Neural cell (in vitro differentiated cells): ENCODE data around the gene MRPL14. TPM values are rescaled to one million over a fixed set of nuclear protein-coding genes. Genes with fewer than 3 reads are reported as not detected.

Source experiments
- H2AFZ ChIP-seq: fragments of 200-600, 300-800 bp; sonication (generic), shearing (Covaris generic); 2 replicates; pipeline ENCODE4 v1.6.0; 2014; ENCODE audit warnings: low read depth, mild to moderate bottlenecking, antibody characterized with exemption, low read length, moderate library complexity
- H3F3A ChIP-seq: fragments of 200-600 bp; shearing (Covaris generic); 2 replicates; pipeline ENCODE4 v1.6.1; 2016; ENCODE audit warnings: mild to moderate bottlenecking, moderate library complexity, mixed read lengths, antibody characterized with exemption, low read length; ENCODE audit not compliant: insufficient read depth, poor library complexity, severe bottlenecking
- H3K27ac ChIP-seq: fragments of 200-600, 300-800 bp; sonication (generic), shearing (Covaris generic); 2 replicates; pipeline ENCODE4 v1.5.1; 2014; ENCODE audit warnings: mild to moderate bottlenecking, low read length, moderate library complexity
- H3K27me3 ChIP-seq: fragments of 300-800, 200-600 bp; sonication (generic), shearing (Covaris generic); 2 replicates; pipeline ENCODE4 v1.6.0; 2014; ENCODE audit warnings: mild to moderate bottlenecking, low read depth, low read length, moderate library complexity; ENCODE audit not compliant: insufficient read depth
- H3K36me3 ChIP-seq: fragments of 300-800, 200-600 bp; sonication (generic), shearing (Covaris generic); 2 replicates; pipeline ENCODE4 v1.5.1; 2014; ENCODE audit warnings: mild to moderate bottlenecking, antibody characterized with exemption, low read length, moderate library complexity; ENCODE audit not compliant: insufficient read depth
- H3K4me2 ChIP-seq: fragments of 300-800, 200-600 bp; sonication (generic), shearing (Covaris generic); 2 replicates; pipeline ENCODE4 v1.6.0; 2014; ENCODE audit warnings: mild to moderate bottlenecking, low read length
- H3K4me3 ChIP-seq: fragments of 300-800, 200-600 bp; sonication (generic), shearing (Covaris generic); 2 replicates; pipeline ENCODE4 v1.5.1; 2014; ENCODE audit warnings: mild to moderate bottlenecking, low read length, moderate library complexity
- H3K79me2 ChIP-seq: fragments of 200-600 bp; shearing (Covaris generic); replicated peaks from 2 replicates; pipeline ENCODE4 v1.6.0; 2014; ENCODE audit warnings: mild to moderate bottlenecking, low read length, moderate library complexity; ENCODE audit not compliant: insufficient read depth
- H3K9ac ChIP-seq: fragments of 300-800, 200-600 bp; sonication (generic), shearing (Covaris generic); 2 replicates; pipeline ENCODE4 v1.6.1; 2016; ENCODE audit warnings: mild to moderate bottlenecking, low read length, mixed read lengths
- H3K9me2 ChIP-seq: fragments of 200-600 bp; shearing (Covaris generic); 2 replicates; pipeline ENCODE4 v1.6.1; 2016; ENCODE audit warnings: mild to moderate bottlenecking, low read length, mixed read lengths; ENCODE audit not compliant: insufficient read depth
- H3K9me3 ChIP-seq: fragments of 200-600, 300-800 bp; sonication (generic), shearing (Covaris generic); 2 replicates; pipeline ENCODE4 v1.6.1; 2016; ENCODE audit warnings: mild to moderate bottlenecking, mixed run types, low read length, moderate library complexity, mixed read lengths
- H4K20me1 ChIP-seq: fragments of 200-600 bp; shearing (Covaris generic); 2 replicates; pipeline ENCODE4 v1.6.1; 2016; ENCODE audit warnings: mild to moderate bottlenecking, mixed run types; ENCODE audit not compliant: insufficient read depth
- EP300 ChIP-seq: fragments of 450-650 bp; conservative IDR thresholded peaks from 2 replicates; pipeline ENCODE4 v1.6.1; 2014; ENCODE audit warnings: antibody characterized with exemption, mild to moderate bottlenecking, moderate library complexity; ENCODE audit not compliant: poor library complexity, severe bottlenecking
- EZH2 ChIP-seq: fragments of 200-600, 300-800 bp; shearing (Covaris generic), sonication (generic); IDR thresholded peaks from 2 replicates; pipeline ENCODE4 v1.6.1; 2014; ENCODE audit warnings: antibody characterized with exemption, low read length, borderline replicate concordance, mild to moderate bottlenecking; ENCODE audit not compliant: insufficient read depth, poor library complexity, severe bottlenecking
- MXI1 ChIP-seq: fragments of 450-650 bp; conservative IDR thresholded peaks from 2 replicates; pipeline ENCODE4 v1.6.1; 2014; ENCODE audit warnings: antibody characterized with exemption, mild to moderate bottlenecking; ENCODE audit not compliant: poor library complexity, severe bottlenecking
- POLR2AphosphoS5 ChIP-seq: IDR thresholded peaks from 2 replicates; pipeline ENCODE4 v1.6.1; 2012
- RAD21 ChIP-seq: fragments of 450-650 bp; conservative IDR thresholded peaks from 2 replicates; pipeline ENCODE4 v1.6.1; 2014; ENCODE audit warnings: antibody characterized with exemption, mild to moderate bottlenecking, moderate library complexity
- SMC3 ChIP-seq: fragments of 450-650 bp; conservative IDR thresholded peaks from 2 replicates; pipeline ENCODE4 v1.6.1; 2014; ENCODE audit warnings: antibody characterized with exemption, mild to moderate bottlenecking, moderate library complexity; ENCODE audit not compliant: poor library complexity
- TAF1 ChIP-seq: IDR thresholded peaks from 2 replicates; pipeline ENCODE4 v1.6.1; 2012; ENCODE audit warnings: low read depth
- polyA plus RNA-seq: library from polyadenylated mRNA; depleted of rRNA; stranded (reverse); fragments of >200 nt; gene quantifications from 2 replicates; pipeline ENCODE4 v1.2.3, GENCODE V29; 2014
- TF ChIP-seq, protein P1 (sequence below): IDR thresholded peaks from 2 replicates; pipeline ENCODE4 v1.6.1; 2012; ENCODE audit warnings: borderline replicate concordance
- TF ChIP-seq, protein P2 (sequence below): fragments of 450-650 bp; IDR thresholded peaks from 2 replicates; pipeline ENCODE4 v1.5.1; 2014; ENCODE audit warnings: antibody characterized with exemption, mild to moderate bottlenecking, moderate library complexity; ENCODE audit not compliant: poor library complexity, severe bottlenecking

The MRPL14 gene
- polyA plus RNA-seq, 1 donor from 2014 or later = 66.4 TPM

DNA sequence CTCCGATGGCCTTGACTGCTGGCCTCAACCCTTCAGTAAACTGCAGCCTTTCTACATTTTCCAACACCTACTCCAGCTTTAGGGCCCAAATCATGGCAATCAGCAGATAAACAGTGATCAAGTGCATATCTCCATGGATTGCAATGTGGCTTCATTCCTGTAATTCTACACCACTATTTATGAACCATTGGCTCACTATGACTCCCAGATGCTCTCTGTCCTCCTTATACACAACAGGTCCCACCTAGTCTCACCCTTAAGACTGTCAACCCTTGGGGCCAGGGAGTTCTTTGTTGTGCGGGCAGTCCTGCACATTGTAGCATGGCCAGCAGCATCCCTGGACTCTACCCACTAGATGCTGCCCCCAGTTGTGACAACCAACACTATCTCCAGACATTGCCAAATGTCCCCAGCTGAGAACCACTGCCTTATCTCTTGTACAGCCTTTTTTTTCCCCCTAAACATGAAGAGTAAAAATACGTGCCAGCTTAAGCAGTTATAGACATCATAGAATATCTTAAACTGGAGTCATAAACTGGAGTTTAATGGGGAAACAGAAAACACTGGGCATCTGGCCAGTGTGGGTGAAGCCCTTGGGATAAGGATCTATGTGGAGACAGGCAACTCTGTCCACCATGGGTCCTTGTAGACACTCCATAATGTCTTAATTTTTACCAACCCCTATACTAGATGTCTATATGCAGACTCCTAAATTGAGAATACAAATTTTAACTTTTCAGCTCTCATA is 21.1 kb downstream of the MRPL14 start:
- no peak overlapping the region for H2AFZ ChIP-seq
- H3K4me2 ChIP-seq = no peak overlapping the region
- no peaks in the 10 kb centered on the region for H3K9me2 ChIP-seq
- no peaks in the 10 kb centered on the region for H3F3A ChIP-seq
- H4K20me1 ChIP-seq = no peaks in the 10 kb centered on the region
- H3K4me3 ChIP-seq = no peak overlapping the region
- no peaks in the 10 kb centered on the region for H3K79me2 ChIP-seq
- no peaks in the 10 kb centered on the region for H3K36me3 ChIP-seq
- H3K9me3 ChIP-seq = no peaks in the 10 kb centered on the region
- TF ChIP-seq RAD21 (no peak), TAF1 (no peak), EP300 (no peak), SMC3 (no peak), MXI1 (no peak), EZH2 (no peak), POLR2AphosphoS5 (no peak)
- TF ChIP-seq, protein P1, sequence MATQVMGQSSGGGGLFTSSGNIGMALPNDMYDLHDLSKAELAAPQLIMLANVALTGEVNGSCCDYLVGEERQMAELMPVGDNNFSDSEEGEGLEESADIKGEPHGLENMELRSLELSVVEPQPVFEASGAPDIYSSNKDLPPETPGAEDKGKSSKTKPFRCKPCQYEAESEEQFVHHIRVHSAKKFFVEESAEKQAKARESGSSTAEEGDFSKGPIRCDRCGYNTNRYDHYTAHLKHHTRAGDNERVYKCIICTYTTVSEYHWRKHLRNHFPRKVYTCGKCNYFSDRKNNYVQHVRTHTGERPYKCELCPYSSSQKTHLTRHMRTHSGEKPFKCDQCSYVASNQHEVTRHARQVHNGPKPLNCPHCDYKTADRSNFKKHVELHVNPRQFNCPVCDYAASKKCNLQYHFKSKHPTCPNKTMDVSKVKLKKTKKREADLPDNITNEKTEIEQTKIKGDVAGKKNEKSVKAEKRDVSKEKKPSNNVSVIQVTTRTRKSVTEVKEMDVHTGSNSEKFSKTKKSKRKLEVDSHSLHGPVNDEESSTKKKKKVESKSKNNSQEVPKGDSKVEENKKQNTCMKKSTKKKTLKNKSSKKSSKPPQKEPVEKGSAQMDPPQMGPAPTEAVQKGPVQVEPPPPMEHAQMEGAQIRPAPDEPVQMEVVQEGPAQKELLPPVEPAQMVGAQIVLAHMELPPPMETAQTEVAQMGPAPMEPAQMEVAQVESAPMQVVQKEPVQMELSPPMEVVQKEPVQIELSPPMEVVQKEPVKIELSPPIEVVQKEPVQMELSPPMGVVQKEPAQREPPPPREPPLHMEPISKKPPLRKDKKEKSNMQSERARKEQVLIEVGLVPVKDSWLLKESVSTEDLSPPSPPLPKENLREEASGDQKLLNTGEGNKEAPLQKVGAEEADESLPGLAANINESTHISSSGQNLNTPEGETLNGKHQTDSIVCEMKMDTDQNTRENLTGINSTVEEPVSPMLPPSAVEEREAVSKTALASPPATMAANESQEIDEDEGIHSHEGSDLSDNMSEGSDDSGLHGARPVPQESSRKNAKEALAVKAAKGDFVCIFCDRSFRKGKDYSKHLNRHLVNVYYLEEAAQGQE = no peak
- no peak overlapping the region for H3K9ac ChIP-seq
- no peak overlapping the region for H3K27ac ChIP-seq
- H3K27me3 ChIP-seq = no peaks in the 10 kb centered on the region

DNA sequence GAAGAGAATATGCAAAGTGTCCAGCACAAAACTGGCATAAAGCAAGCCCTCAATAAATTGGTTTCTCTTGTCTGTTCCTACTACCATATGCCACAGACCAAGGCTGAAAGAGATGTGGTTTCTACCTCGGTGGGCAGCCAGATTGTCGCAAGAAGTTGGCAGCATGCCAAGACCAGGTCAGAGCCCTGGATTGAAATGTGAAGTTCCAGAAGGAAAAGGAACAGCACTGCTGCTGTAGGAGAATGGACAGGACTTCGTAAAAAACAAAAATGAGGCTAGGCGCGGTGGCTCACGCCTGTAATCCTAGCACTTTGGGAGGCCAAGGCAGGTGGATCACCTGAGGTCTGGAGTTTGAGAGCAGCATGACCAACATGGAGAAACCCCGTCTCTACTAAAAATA is 22.1 kb downstream of the MRPL14 start:
- H3K4me3 ChIP-seq = no peak overlapping the region
- no peaks in the 10 kb centered on the region for H3K79me2 ChIP-seq
- H4K20me1 ChIP-seq = no peaks in the 10 kb centered on the region
- H3K4me2 ChIP-seq = no peak overlapping the region
- H3K9me3 ChIP-seq = no peaks in the 10 kb centered on the region
- no peak overlapping the region for H3K9ac ChIP-seq
- TF ChIP-seq, protein P2, sequence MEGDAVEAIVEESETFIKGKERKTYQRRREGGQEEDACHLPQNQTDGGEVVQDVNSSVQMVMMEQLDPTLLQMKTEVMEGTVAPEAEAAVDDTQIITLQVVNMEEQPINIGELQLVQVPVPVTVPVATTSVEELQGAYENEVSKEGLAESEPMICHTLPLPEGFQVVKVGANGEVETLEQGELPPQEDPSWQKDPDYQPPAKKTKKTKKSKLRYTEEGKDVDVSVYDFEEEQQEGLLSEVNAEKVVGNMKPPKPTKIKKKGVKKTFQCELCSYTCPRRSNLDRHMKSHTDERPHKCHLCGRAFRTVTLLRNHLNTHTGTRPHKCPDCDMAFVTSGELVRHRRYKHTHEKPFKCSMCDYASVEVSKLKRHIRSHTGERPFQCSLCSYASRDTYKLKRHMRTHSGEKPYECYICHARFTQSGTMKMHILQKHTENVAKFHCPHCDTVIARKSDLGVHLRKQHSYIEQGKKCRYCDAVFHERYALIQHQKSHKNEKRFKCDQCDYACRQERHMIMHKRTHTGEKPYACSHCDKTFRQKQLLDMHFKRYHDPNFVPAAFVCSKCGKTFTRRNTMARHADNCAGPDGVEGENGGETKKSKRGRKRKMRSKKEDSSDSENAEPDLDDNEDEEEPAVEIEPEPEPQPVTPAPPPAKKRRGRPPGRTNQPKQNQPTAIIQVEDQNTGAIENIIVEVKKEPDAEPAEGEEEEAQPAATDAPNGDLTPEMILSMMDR = no peak
- TF ChIP-seq EP300 (no peak), MXI1 (no peak), RAD21 (no peak), SMC3 (no peak), EZH2 (no peak), POLR2AphosphoS5 (no peak), TAF1 (no peak)
- TF ChIP-seq, protein P1 = no peak
- no peaks in the 10 kb centered on the region for H3K36me3 ChIP-seq
- H3K27me3 ChIP-seq = no peaks in the 10 kb centered on the region
- no peak overlapping the region for H3K27ac ChIP-seq
- H2AFZ ChIP-seq = no peak overlapping the region
- H3F3A ChIP-seq = no peaks in the 10 kb centered on the region
- no peaks in the 10 kb centered on the region for H3K9me2 ChIP-seq
